PC-3 (cell line): ENCODE measurements around the gene TBX3.

ENCODE experiments used
- CTCF ChIP-seq: fragments of 300-600 bp; sonication (generic); conservative IDR thresholded peaks from 2 replicates; pipeline ENCODE4 v1.5.1; 2017; ENCODE audit warnings: antibody characterized with exemption, low read depth, mild to moderate bottlenecking, low read length
- EZH2 ChIP-seq: fragments of 300-600 bp; sonication (generic); IDR thresholded peaks from one replicate; pipeline ENCODE4 v1.6.1; 2017; ENCODE audit warnings: antibody characterized with exemption, mild to moderate bottlenecking, low read length; ENCODE audit not compliant: unreplicated experiment
- EZH2phosphoT487 ChIP-seq: fragments of 300-600 bp; sonication (generic); IDR thresholded peaks from 2 replicates; pipeline ENCODE4 v1.6.1; 2018; ENCODE audit warnings: mild to moderate bottlenecking, antibody characterized with exemption, low read length, borderline replicate concordance

GRCh38 chr12:114683709-114684097, 272 bp downstream of the TBX3 start:
- TF ChIP-seq CTCF (no peak), EZH2phosphoT487 (no peak), EZH2 (no peak)
